Renal pelvis (tissue), 12 donors: Measurements from ENCODE around the gene TAOK1. TPM values are rescaled to one million over a fixed set of nuclear protein-coding genes. Genes with fewer than 3 reads are reported as not detected.
A peak's percentile ranks its signal among the peaks of the same experiment; 100 is the strongest.
"Not testable (repeated sequence)": the region's sequence is repeated elsewhere in the genome, so short reads cannot be mapped to it uniquely, and the experiment has no call there.

Experiments
- DNase-seq: peaks from one replicate; pipeline ENCODE4 v3.0.0-alpha.2; 2013
- long read RNA-seq, 16 experiments: transcript quantifications; one replicate each; lab custom pipeline, GENCODE V29; 2026
- polyA plus RNA-seq, 3 donors: library from polyadenylated mRNA; unstranded; fragments of 120-200 nt; gene quantifications; one replicate each; pipeline ENCODE4 v1.2.1, GENCODE V29; 2013; ENCODE audit not compliant: insufficient read length in 3 of 3

TAOK1 gene
- polyA plus RNA-seq: 10 to 100 TPM; 44.0 to 51.2 (median 48.5) TPM
- long read RNA-seq, donor 1: 0 reads
- long read RNA-seq, donor 2, partial matches to known transcripts: 5 of 5 reads
- long read RNA-seq, donor 2, other reads (novel, unspliced or antisense): 0 of 5 reads
- long read RNA-seq, donor 3: 0 reads
- long read RNA-seq, donor 4: 0 reads
- long read RNA-seq, donor 5: 0 reads
- long read RNA-seq, donor 6: 0 reads
- long read RNA-seq, donor 7: 0 reads
- long read RNA-seq, donor 8: 0 reads
- long read RNA-seq, donor 9, full-length matches to known transcripts: 1 of 1 reads
- long read RNA-seq, donor 9, partial matches to known transcripts: 0 of 1 reads
- long read RNA-seq, donor 9, other reads (novel, unspliced or antisense): 0 of 1 reads
- long read RNA-seq, donor 10: 0 reads
- long read RNA-seq, donor 11, full-length matches to known transcripts: 1 of 1 reads
- long read RNA-seq, donor 11, partial matches to known transcripts: 0 of 1 reads
- long read RNA-seq, donor 11, other reads (novel, unspliced or antisense): 0 of 1 reads
- long read RNA-seq, donor 12, full-length matches to known transcripts: 2 of 2 reads
- long read RNA-seq, donor 12, partial matches to known transcripts: 0 of 2 reads
- long read RNA-seq, donor 12, other reads (novel, unspliced or antisense): 0 of 2 reads
- long read RNA-seq, donor 13: 0 reads
- long read RNA-seq, donor 14: 0 reads
- long read RNA-seq, donor 15: 0 reads
- long read RNA-seq, donor 16, full-length matches to known transcripts: 1 of 1 reads
- long read RNA-seq, donor 16, partial matches to known transcripts: 0 of 1 reads
- long read RNA-seq, donor 16, other reads (novel, unspliced or antisense): 0 of 1 reads

- peak; percentile 99 for DNase-seq
Measured at GRCh38 chr17:29389982-29390850, at the start of gene TAOK1. TAOK1 (plus strand) TSS chr17:29390363; CDS start chr17:29451549, 61,186 bp downstream.

- DNase-seq: no peak
Measured at GRCh38 chr17:29341726-29342125, 48.4 kb upstream of the TAOK1 start.

GRCh38 chr17:29342158-29342765, 47.9 kb upstream of the TAOK1 start:
- no peak for DNase-seq

- DNase-seq: no peak
Measured at GRCh38 chr17:29344201-29344856, 45.8 kb upstream of the TAOK1 start.

- DNase-seq: no peak
Measured at GRCh38 chr17:29345066-29345465, 45.1 kb upstream of the TAOK1 start.

GRCh38 chr17:29345470-29345869, 44.7 kb upstream of the TAOK1 start:
- not testable (repeated sequence) for DNase-seq

- DNase-seq: no peak
Measured at GRCh38 chr17:29346462-29346861, 43.7 kb upstream of the TAOK1 start.

GRCh38 chr17:29347831-29348629, 42.1 kb upstream of the TAOK1 start:
- no peak for DNase-seq

GRCh38 chr17:29349409-29349808, 40.8 kb upstream of the TAOK1 start:
- no peak for DNase-seq

- no peak for DNase-seq
Measured at GRCh38 chr17:29352146-29352545, 38.0 kb upstream of the TAOK1 start.

GRCh38 chr17:29357232-29357631, 32.9 kb upstream of the TAOK1 start:
- DNase-seq: no peak

- no peak for DNase-seq
Measured at GRCh38 chr17:29357821-29358232, 32.3 kb upstream of the TAOK1 start.

- DNase-seq: no peak
Measured at GRCh38 chr17:29358416-29358815, 31.7 kb upstream of the TAOK1 start.

- no peak for DNase-seq
Measured at GRCh38 chr17:29359777-29360176, 30.4 kb upstream of the TAOK1 start.

GRCh38 chr17:29363716-29364115, 26.4 kb upstream of the TAOK1 start:
- DNase-seq: no peak

GRCh38 chr17:29364691-29365090, 25.5 kb upstream of the TAOK1 start:
- DNase-seq: no peak

- DNase-seq: no peak
Measured at GRCh38 chr17:29368161-29368560, 22.0 kb upstream of the TAOK1 start.

GRCh38 chr17:29368926-29369325, 21.2 kb upstream of the TAOK1 start:
- no peak for DNase-seq

GRCh38 chr17:29369831-29370735, 20.1 kb upstream of the TAOK1 start:
- peak; percentile 82 for DNase-seq
